ENCODE data around the gene CTSF.

Gene CTSF

DNA sequence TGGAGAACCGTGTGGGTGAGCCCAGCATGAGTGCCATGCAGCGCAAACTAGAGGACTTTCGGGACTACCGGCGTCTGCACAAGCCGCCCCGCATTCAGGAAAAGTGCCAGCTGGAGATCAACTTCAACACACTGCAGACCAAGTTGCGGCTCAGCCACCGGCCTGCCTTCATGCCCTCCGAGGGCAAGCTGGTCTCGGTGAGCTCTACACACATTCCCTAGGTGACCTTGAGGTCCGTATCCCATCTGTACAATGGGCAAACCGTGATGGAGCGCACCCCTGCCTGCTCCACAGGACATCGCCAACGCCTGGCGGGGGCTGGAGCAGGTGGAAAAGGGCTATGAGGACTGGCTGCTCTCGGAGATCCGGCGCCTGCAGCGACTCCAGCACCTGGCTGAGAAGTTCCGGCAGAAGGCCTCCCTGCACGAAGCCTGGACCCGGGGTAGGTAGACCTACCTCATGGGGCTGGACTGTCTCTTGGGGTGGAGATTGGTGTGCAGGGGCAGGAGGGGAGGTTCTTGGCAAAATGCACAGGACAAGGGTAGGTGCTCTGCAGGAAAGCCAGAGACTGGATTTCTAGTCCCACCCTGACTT, 10.6 kb downstream of the CTSF start:
- H3K79me2 ChIP-seq (ENCODE audit: control insufficient read depth, insufficient read depth, low read length, unreplicated experiment), result no peaks in the 10 kb centered on the region
- peaks cover 4% of the 10 kb centered on the region; the same call in 1 of the 2 replicates for H3K27me3 ChIP-seq (ENCODE audit: insufficient read depth, low read length)
- no peaks in the 10 kb centered on the region for H3K4me1 ChIP-seq (ENCODE audit: control insufficient read depth, insufficient read depth, low read length, unreplicated experiment)
- no peak overlapping the region for H3K27ac ChIP-seq (ENCODE audit: low read depth, low read length)
- H2AFZ ChIP-seq (ENCODE audit: low read length, unreplicated experiment), result no peak overlapping the region
- no peaks in the 10 kb centered on the region for H3K36me3 ChIP-seq (ENCODE audit: insufficient read depth, low read length)
- H3K4me3 ChIP-seq (ENCODE audit: low read depth, low read length), result no peak overlapping the region

DNA sequence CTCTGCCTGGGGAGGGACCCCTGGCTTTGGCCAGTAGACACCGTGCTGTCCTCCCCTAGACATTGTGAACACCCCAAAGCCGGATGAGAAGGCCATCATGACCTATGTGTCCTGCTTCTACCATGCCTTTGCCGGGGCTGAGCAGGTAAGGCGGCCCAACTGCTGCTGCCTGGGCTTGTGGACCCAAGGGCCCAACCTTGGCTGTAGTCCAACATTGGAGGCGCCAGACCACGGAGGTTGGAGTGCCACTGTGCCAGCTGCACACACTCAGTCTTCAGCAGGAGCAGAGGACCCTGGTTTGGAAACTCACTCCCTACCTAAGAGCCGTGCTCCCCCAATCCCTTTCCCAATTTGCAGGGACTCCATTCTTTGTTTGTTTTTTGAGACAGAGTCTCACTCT, 12.3 kb downstream of the CTSF start:
- Histone ChIP-seq H2AFZ (ENCODE audit: low read length, unreplicated experiment) (no peak overlapping the region), H3K36me3 (ENCODE audit: insufficient read depth, low read length) (no peaks in the 10 kb centered on the region), H3K27me3 (ENCODE audit: insufficient read depth, low read length) (peaks cover 4% of the 10 kb centered on the region; the same call in 1 of the 2 replicates), H3K4me1 (ENCODE audit: control insufficient read depth, insufficient read depth, low read length, unreplicated experiment) (no peaks in the 10 kb centered on the region), H3K27ac (ENCODE audit: low read depth, low read length) (no peak overlapping the region), H3K4me3 (ENCODE audit: low read depth, low read length) (no peak overlapping the region), H3K79me2 (ENCODE audit: control insufficient read depth, insufficient read depth, low read length, unreplicated experiment) (no peaks in the 10 kb centered on the region)

DNA sequence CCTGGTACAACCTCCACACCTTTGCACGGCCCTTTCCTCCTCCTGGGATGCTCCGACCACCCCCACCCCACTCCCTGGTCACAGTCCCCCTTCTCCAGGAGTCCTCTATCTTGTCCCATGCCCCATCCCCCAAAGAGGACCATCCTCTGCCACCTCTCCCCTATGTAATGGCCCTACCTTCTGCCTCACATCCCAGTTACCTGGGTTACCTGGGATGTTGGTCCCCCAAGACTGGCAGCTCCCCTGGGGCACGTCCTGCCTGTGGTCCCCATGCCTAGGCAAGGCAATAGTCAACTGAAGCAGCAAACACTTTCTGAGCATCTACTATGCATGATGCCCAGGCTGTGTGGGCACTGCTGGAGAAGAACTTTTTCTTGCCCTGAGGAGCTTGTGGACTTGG, 13.0 kb downstream of the CTSF start:
- Histone ChIP-seq H3K4me3 (ENCODE audit: low read depth, low read length) (no peak overlapping the region), H3K36me3 (ENCODE audit: insufficient read depth, low read length) (no peaks in the 10 kb centered on the region), H2AFZ (ENCODE audit: low read length, unreplicated experiment) (no peak overlapping the region), H3K27ac (ENCODE audit: low read depth, low read length) (no peak overlapping the region), H3K4me1 (ENCODE audit: control insufficient read depth, insufficient read depth, low read length, unreplicated experiment) (no peaks in the 10 kb centered on the region), H3K79me2 (ENCODE audit: control insufficient read depth, insufficient read depth, low read length, unreplicated experiment) (no peaks in the 10 kb centered on the region), H3K27me3 (ENCODE audit: insufficient read depth, low read length) (peaks cover 4% of the 10 kb centered on the region; the same call in 1 of the 2 replicates)

DNA sequence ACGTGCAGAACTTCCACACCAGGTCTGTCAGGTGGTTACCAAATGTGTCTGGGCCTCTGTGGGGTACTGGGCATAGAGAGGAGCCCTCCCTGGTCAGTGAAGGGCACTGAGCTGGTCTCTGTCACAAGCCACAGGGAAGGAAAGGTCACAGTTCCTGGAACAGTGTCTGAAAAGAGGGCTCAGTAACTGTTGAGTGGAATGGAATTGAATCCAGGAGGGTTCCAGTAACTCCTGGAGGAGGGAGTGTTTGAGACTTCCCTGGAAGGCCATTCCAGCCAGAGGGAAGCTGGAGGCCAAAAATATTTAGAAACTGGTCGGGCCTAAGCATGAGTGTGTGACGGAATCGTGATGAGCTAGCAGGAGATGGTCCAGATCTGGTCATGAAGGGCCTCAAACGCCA, 13.8 kb downstream of the CTSF start:
- H3K27ac ChIP-seq (ENCODE audit: low read depth, low read length), result no peak overlapping the region
- no peaks in the 10 kb centered on the region for H3K79me2 ChIP-seq (ENCODE audit: control insufficient read depth, insufficient read depth, low read length, unreplicated experiment)
- no peak overlapping the region for H2AFZ ChIP-seq (ENCODE audit: low read length, unreplicated experiment)

DNA sequence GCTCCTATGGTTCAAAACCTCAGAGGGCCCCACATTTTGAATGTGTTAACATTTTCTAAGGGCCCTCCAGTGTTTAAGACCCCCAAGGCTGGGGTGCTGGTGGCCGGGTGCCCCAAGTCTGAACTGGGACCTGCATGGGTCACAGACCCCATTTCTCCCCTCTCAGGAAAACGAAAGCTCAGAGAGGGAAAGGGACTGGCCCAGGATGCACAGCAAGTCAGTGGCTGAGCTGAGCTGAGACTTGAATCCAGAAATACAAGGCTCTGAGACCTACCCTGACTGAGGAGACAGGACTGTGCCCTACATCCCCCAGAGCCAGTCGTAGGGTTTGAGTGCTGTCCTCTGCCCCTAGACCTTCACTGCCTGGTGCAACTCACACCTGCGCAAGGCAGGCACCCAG, 17.5 kb downstream of the CTSF start:
- peaks cover 28% of the 10 kb centered on the region for H3K27me3 ChIP-seq (ENCODE audit: insufficient read depth, low read length)
- no peak overlapping the region for H3K27ac ChIP-seq (ENCODE audit: low read depth, low read length)
- no peaks in the 10 kb centered on the region for H3K36me3 ChIP-seq (ENCODE audit: insufficient read depth, low read length)
- H2AFZ ChIP-seq (ENCODE audit: low read length, unreplicated experiment), result no peak overlapping the region
- no peak overlapping the region for H3K4me3 ChIP-seq (ENCODE audit: low read depth, low read length)
- H3K79me2 ChIP-seq (ENCODE audit: control insufficient read depth, insufficient read depth, low read length, unreplicated experiment), result no peaks in the 10 kb centered on the region
- H3K4me1 ChIP-seq (ENCODE audit: control insufficient read depth, insufficient read depth, low read length, unreplicated experiment), result no peaks in the 10 kb centered on the region

More for the DNA sequence above, 13.8 kb downstream of the CTSF start:
- peaks cover 4% of the 10 kb centered on the region; the same call in 1 of the 2 replicates for H3K27me3 ChIP-seq (ENCODE audit: insufficient read depth, low read length)
- H3K4me3 ChIP-seq (ENCODE audit: low read depth, low read length), result no peak overlapping the region
- H3K4me1 ChIP-seq (ENCODE audit: control insufficient read depth, insufficient read depth, low read length, unreplicated experiment), result no peaks in the 10 kb centered on the region
- H3K36me3 ChIP-seq (ENCODE audit: insufficient read depth, low read length), result no peaks in the 10 kb centered on the region

DNA sequence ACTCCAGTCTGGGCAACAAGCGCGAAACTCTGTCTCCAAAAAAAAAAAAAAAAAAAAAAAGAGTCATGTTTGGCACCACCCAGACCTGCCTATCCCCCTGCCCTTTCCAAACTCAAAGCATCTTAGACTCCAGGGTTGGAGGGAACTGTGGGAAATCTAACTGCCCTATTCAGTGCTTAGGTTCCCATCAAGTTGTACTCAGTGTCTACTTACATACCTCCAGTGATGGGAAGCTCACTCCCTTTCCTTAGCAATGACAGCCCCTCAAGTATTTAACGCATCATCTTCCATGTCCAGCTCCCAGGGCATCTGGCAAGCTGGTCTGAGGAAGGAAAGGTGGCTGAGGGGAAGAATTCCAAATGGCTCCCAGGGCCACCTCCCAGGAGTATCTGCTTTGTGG, 18.7 kb downstream of the CTSF start:
- Histone ChIP-seq H3K36me3 (ENCODE audit: insufficient read depth, low read length) (no peaks in the 10 kb centered on the region), H3K4me1 (ENCODE audit: control insufficient read depth, insufficient read depth, low read length, unreplicated experiment) (no peaks in the 10 kb centered on the region), H3K27ac (ENCODE audit: low read depth, low read length) (no peak overlapping the region), H3K4me3 (ENCODE audit: low read depth, low read length) (no peak overlapping the region), H3K27me3 (ENCODE audit: insufficient read depth, low read length) (peaks cover 28% of the 10 kb centered on the region), H2AFZ (ENCODE audit: low read length, unreplicated experiment) (no peak overlapping the region), H3K79me2 (ENCODE audit: control insufficient read depth, insufficient read depth, low read length, unreplicated experiment) (no peaks in the 10 kb centered on the region)

DNA sequence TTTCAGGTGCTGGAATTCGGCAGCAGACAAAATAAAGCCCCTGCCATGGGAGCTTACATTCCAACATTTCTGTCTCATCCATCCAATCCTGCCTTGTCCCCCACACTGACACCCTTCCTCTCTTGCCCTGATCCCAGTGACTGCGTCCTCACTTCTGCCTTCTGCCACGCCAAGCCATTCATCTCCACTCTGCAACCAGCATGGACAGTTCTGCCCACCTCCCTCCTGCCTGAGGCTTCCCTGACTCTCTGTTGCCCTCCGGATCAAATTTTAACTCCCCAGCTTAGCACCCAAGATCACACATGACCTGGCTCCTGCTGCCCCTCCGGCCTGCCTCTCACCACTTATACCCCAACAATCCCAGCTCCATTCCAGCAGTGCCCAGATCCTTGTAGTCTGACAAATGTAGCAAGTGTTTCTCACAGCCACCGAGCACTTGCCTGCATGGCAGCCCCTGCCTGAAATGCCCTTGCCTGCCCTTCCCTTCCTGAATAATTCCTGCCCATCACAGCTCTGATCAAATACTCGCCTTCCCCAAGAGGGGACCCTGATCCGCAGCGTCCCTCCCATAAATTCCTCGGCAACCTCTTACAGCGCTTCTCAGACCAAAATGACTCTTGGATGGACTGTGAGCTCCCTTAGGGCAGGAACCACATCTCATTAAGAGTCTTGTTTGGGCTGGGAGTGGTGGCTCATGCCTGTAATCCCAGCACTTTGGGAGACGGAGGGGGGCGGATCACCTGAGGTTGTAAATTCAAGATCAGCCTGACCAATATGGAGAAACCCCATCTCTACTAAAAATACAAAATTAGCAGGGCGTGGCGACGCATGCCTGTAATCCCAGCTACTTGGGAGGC, 19.4 kb downstream of the CTSF start:
- Histone ChIP-seq H3K27me3 (ENCODE audit: insufficient read depth, low read length) (peaks cover 28% of the 10 kb centered on the region), H3K27ac (ENCODE audit: low read depth, low read length) (no peak overlapping the region), H3K79me2 (ENCODE audit: control insufficient read depth, insufficient read depth, low read length, unreplicated experiment) (no peaks in the 10 kb centered on the region), H3K4me3 (ENCODE audit: low read depth, low read length) (no peak overlapping the region), H3K4me1 (ENCODE audit: control insufficient read depth, insufficient read depth, low read length, unreplicated experiment) (no peaks in the 10 kb centered on the region), H2AFZ (ENCODE audit: low read length, unreplicated experiment) (no peak overlapping the region), H3K36me3 (ENCODE audit: insufficient read depth, low read length) (no peaks in the 10 kb centered on the region)

DNA sequence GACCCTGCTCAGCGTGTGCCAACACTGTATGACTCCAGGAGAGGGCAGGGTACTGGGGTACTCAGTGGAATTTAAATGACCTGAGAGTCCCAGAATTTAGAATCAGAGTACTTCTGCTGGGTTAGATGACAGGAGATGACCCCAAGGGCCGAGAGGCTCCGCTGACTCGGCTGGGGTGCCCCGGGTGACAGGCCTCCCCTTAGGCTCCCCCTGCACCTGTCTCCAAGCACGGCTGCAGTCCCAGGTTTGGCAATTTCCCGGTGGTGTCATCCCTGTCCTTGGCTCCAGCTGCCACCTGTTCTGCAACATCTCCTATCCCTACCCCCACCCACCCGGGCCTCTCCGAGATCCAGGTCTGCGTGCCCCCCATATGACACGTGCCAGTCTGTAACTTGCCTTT, 20.4 kb downstream of the CTSF start:
- Histone ChIP-seq H3K4me3 (ENCODE audit: low read depth, low read length) (no peak overlapping the region), H3K27me3 (ENCODE audit: insufficient read depth, low read length) (peaks cover 28% of the 10 kb centered on the region), H3K36me3 (ENCODE audit: insufficient read depth, low read length) (no peaks in the 10 kb centered on the region), H3K27ac (ENCODE audit: low read depth, low read length) (no peak overlapping the region), H2AFZ (ENCODE audit: low read length, unreplicated experiment) (no peak overlapping the region), H3K79me2 (ENCODE audit: control insufficient read depth, insufficient read depth, low read length, unreplicated experiment) (no peaks in the 10 kb centered on the region), H3K4me1 (ENCODE audit: control insufficient read depth, insufficient read depth, low read length, unreplicated experiment) (no peaks in the 10 kb centered on the region)

DNA sequence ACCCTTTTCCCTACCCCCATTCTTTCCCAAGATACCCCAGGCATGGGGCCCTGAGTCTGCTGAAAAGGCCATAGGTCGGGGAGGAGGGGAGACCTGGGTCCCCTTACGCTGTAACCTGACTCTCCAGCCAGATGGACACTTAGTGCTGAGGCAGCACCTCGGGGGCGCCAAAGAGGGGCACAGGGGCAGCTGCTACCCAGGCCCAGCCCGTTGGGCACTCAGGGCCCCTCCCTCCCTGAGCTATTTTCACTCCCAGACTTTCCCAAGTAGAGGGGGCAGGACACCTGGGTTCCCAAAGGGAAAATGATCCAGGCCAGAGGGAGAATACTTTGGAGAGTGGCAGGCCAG, 20.8 kb downstream of the CTSF start:
- H3K4me3 ChIP-seq (ENCODE audit: low read depth, low read length), result no peak overlapping the region
- H3K79me2 ChIP-seq (ENCODE audit: control insufficient read depth, insufficient read depth, low read length, unreplicated experiment), result no peaks in the 10 kb centered on the region
- H3K27ac ChIP-seq (ENCODE audit: low read depth, low read length), result no peak overlapping the region
- no peaks in the 10 kb centered on the region for H3K36me3 ChIP-seq (ENCODE audit: insufficient read depth, low read length)
- peaks cover 2% of the 10 kb centered on the region for H3K4me1 ChIP-seq (ENCODE audit: control insufficient read depth, insufficient read depth, low read length, unreplicated experiment)
- no peak overlapping the region for H2AFZ ChIP-seq (ENCODE audit: low read length, unreplicated experiment)
- peaks cover 28% of the 10 kb centered on the region for H3K27me3 ChIP-seq (ENCODE audit: insufficient read depth, low read length)

DNA sequence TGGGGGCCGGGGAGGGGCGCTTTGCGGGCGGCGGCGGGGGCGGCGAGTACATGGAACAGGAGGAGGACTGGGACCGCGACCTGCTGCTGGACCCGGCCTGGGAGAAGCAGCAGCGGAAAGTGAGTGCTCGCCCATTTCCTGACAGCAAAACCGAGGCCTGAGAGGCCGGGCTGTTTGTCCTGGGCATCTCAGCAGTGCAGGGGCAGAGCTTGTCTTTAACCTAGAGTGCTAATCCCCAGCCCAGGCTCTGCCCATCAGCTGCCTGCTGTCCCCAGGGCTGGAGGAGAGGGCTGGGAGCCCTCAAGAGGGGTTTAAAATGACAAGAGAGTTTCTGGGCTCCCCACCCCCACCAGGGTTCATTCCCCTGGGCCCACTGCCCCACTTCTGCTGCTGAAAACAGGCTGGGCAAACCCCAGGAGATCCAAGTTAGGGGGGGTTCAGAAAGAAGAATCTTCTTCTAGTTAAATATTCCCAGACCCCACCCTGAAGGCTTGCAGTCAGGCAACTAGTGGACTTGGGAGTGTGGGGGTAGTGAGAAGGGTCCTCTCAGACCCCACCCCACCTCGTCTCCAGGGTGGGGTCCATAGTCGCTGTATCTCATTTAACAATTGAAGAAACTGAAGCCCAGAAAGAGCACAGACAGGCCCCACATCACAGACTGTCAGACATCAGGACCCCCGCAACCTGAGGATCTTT, 21.3 kb downstream of the CTSF start:
- Histone ChIP-seq H3K36me3 (ENCODE audit: insufficient read depth, low read length) (no peaks in the 10 kb centered on the region), H3K4me3 (ENCODE audit: low read depth, low read length) (peak overlapping the region; percentile 86; the same call in 1 of the 2 replicates), H3K79me2 (ENCODE audit: control insufficient read depth, insufficient read depth, low read length, unreplicated experiment) (no peaks in the 10 kb centered on the region), H3K27ac (ENCODE audit: low read depth, low read length) (no peak overlapping the region), H2AFZ (ENCODE audit: low read length, unreplicated experiment) (no peak overlapping the region), H3K27me3 (ENCODE audit: insufficient read depth, low read length) (peaks cover 28% of the 10 kb centered on the region), H3K4me1 (ENCODE audit: control insufficient read depth, insufficient read depth, low read length, unreplicated experiment) (peaks cover 7% of the 10 kb centered on the region)
